LNCAP (cell line): Measurements from ENCODE around the gene NAV2.

Experiments
- CTCF ChIP-seq: fragments of 450-650 bp; IDR thresholded peaks from 2 replicates; pipeline ENCODE4 v1.5.1; 2017; ENCODE audit warnings: mild to moderate bottlenecking

Gene NAV2

GRCh38 chr11:19828382-19829108, 115.9 kb downstream of the NAV2 start:
- no peak for TF ChIP-seq CTCF

- no peak for TF ChIP-seq CTCF
These were observed 116.6 kb downstream of the NAV2 start for GRCh38 chr11:19829109-19829837.

GRCh38 chr11:19832086-19832750, 119.6 kb downstream of the NAV2 start:
- TF ChIP-seq CTCF = no peak

- TF ChIP-seq CTCF = no peak
These were observed 120.3 kb downstream of the NAV2 start for GRCh38 chr11:19832901-19833300.

- TF ChIP-seq CTCF = no peak
These were observed 122.1 kb downstream of the NAV2 start for GRCh38 chr11:19834771-19835170.

- TF ChIP-seq CTCF = no peak
These were observed 124.0 kb downstream of the NAV2 start for GRCh38 chr11:19836666-19837065.

GRCh38 chr11:19838994-19839768, 126.5 kb downstream of the NAV2 start:
- no peak for TF ChIP-seq CTCF
